ENCODE measurements around the gene NLGN1.

GRCh38 chr3:174294616-174295015, 897.1 kb downstream of the NLGN1 start:
- TF ChIP-seq CTCF (IDR thresholded peaks at IDR 0.05 in 2 of 3, conservative IDR thresholded peaks at IDR 0.05 in 1 of 3; ENCODE audit: borderline replicate concordance in 1 of 3, insufficient read depth in 1 of 3, low read depth in 2 of 3, low read length in 2 of 3) (no peak), EZH2phosphoT487 (IDR thresholded peaks at IDR 0.05; ENCODE audit: borderline replicate concordance) (no peak), SRF (IDR thresholded peaks at IDR 0.05; ENCODE audit: low read depth) (no peak), POLR2A (IDR thresholded peaks at IDR 0.05; ENCODE audit: borderline replicate concordance, extremely low read depth, insufficient read depth, insufficient read length) (no peak), CEBPB (IDR thresholded peaks at IDR 0.05; ENCODE audit: low read depth) (no peak), EZH2 (IDR thresholded peaks at IDR 0.05) (no peak), POLR2AphosphoS5 (IDR thresholded peaks at IDR 0.05; ENCODE audit: low read depth, low read length) (no peak), ZNF274 (IDR thresholded peaks at IDR 0.05; ENCODE audit: low read depth, low read length) (no peak), ZBTB33 (IDR thresholded peaks at IDR 0.05; ENCODE audit: extremely low read depth, insufficient replicate concordance, low read length) (no peak), YY1 (IDR thresholded peaks at IDR 0.05; ENCODE audit: extremely low read depth, insufficient replicate concordance, low read depth, low read length) (no peak), RAD21 (IDR thresholded peaks at IDR 0.05; ENCODE audit: low read depth) (no peak)
